Mesenchymal stem cell (in vitro differentiated cells and primary cell): ENCODE measurements around the gene GATA1.
"Not testable (repeated sequence)": the region's sequence is repeated elsewhere in the genome, so short reads cannot be mapped to it uniquely, and the experiment has no call there.

Experiments used
- DNase-seq: peaks from one replicate; pipeline ENCODE4 v3.0.0-alpha.2; 2013
- H2AFZ ChIP-seq: one replicate; pipeline ENCODE4 v1.6.1; 2013; ENCODE audit warnings: low read depth, mild to moderate bottlenecking, control low read depth, inconsistent platforms, low read length, moderate library complexity
- H2AK5ac ChIP-seq: 2 replicates; pipeline ENCODE4 v1.6.1; 2013; ENCODE audit warnings: low read length, moderate library complexity, mild to moderate bottlenecking, inconsistent platforms; ENCODE audit not compliant: severe bottlenecking
- H2BK120ac ChIP-seq: one replicate; pipeline ENCODE4 v1.6.1; 2013; ENCODE audit warnings: low read depth, mild to moderate bottlenecking, inconsistent platforms, low read length, moderate library complexity
- H2BK12ac ChIP-seq, 2 experiments: one replicate each; pipeline ENCODE4 v1.6.1; 2013; ENCODE audit warnings: inconsistent platforms in 2 of 2, low read length in 2 of 2, mild to moderate bottlenecking in 2 of 2, moderate library complexity in 2 of 2, control low read depth in 1 of 2
- H2BK15ac ChIP-seq: one replicate; pipeline ENCODE4 v1.6.1; 2013; ENCODE audit warnings: mild to moderate bottlenecking, low read depth, inconsistent platforms; ENCODE audit not compliant: poor library complexity, severe bottlenecking
- H2BK5ac ChIP-seq: 2 replicates; pipeline ENCODE4 v1.6.1; 2013; ENCODE audit warnings: low read depth, mild to moderate bottlenecking, low read length, control low read depth, inconsistent platforms; ENCODE audit not compliant: poor library complexity, severe bottlenecking
- H3K14ac ChIP-seq, 2 experiments: one replicate each; pipeline ENCODE4 v1.6.1; 2013; ENCODE audit warnings: inconsistent platforms in 2 of 2, low read length in 2 of 2, control low read depth in 1 of 2, mild to moderate bottlenecking in 1 of 2, moderate library complexity in 1 of 2
- H3K18ac ChIP-seq, 2 experiments: one replicate each; pipeline ENCODE4 v1.6.1; 2013; ENCODE audit warnings: inconsistent platforms in 2 of 2, low read length in 2 of 2, control low read depth in 1 of 2, low read depth in 1 of 2, mild to moderate bottlenecking in 1 of 2
- H3K23ac ChIP-seq, 2 experiments: one replicate each; pipeline ENCODE4 v1.6.1; 2013; ENCODE audit warnings: inconsistent platforms in 2 of 2, low read length in 2 of 2, mild to moderate bottlenecking in 2 of 2, moderate library complexity in 2 of 2, control low read depth in 1 of 2
- H3K27ac ChIP-seq: 2 replicates; pipeline ENCODE4 v1.5.1; 2013; ENCODE audit warnings: mild to moderate bottlenecking, moderate library complexity, low read length, control low read depth, inconsistent platforms; ENCODE audit not compliant: poor library complexity, severe bottlenecking
- H3K27me3 ChIP-seq, 2 experiments: 2 replicates each; pipeline versions ENCODE4 v1.6.1 to v1.7.0; 2013; ENCODE audit warnings: low read length in 2 of 2, mild to moderate bottlenecking in 2 of 2, moderate library complexity in 2 of 2, control low read depth in 1 of 2, inconsistent platforms in 1 of 2; ENCODE audit not compliant: control insufficient read depth in 1 of 2, insufficient read depth in 1 of 2
- H3K36me3 ChIP-seq, 2 experiments: 2 replicates each; pipeline versions ENCODE4 v1.6.1 to v1.7.0; 2013; ENCODE audit warnings: low read length in 2 of 2, control low read depth in 1 of 2, inconsistent platforms in 1 of 2, low read depth in 1 of 2, mild to moderate bottlenecking in 1 of 2; ENCODE audit not compliant: insufficient read depth in 2 of 2, control insufficient read depth in 1 of 2
- H3K4ac ChIP-seq, 2 experiments: one replicate each; pipeline ENCODE4 v1.6.1; 2013; ENCODE audit warnings: inconsistent platforms in 2 of 2, low read length in 2 of 2, mild to moderate bottlenecking in 2 of 2, moderate library complexity in 2 of 2, control low read depth in 1 of 2, low read depth in 1 of 2
- H3K4me1 ChIP-seq: 2 replicates; pipeline ENCODE4 v1.6.1; 2013; ENCODE audit warnings: low read depth, low read length, control low read depth; ENCODE audit not compliant: control insufficient read depth, insufficient read depth
- H3K4me2 ChIP-seq: 2 replicates; pipeline ENCODE4 v1.6.1; 2013; ENCODE audit warnings: low read length, mild to moderate bottlenecking, inconsistent platforms; ENCODE audit not compliant: poor library complexity, severe bottlenecking
- H3K4me3 ChIP-seq, 2 experiments: 2 replicates each; pipeline versions ENCODE4 v1.5.1 to v1.7.0; 2013; ENCODE audit warnings: low read length in 2 of 2, mild to moderate bottlenecking in 2 of 2, control low read depth in 1 of 2, low read depth in 1 of 2; ENCODE audit not compliant: insufficient read depth in 1 of 2
- H3K79me1 ChIP-seq: replicated peaks from 2 replicates; pipeline ENCODE4 v1.6.1; 2013; ENCODE audit warnings: mild to moderate bottlenecking, control low read depth, low read length, inconsistent platforms; ENCODE audit not compliant: poor library complexity, severe bottlenecking
- H3K9ac ChIP-seq: 2 replicates; pipeline ENCODE4 v1.7.0; 2013; ENCODE audit warnings: mild to moderate bottlenecking, low read length, moderate library complexity
- H3K9me3 ChIP-seq: 2 replicates; pipeline ENCODE4 v1.7.0; 2013; ENCODE audit warnings: mild to moderate bottlenecking, low read length; ENCODE audit not compliant: control insufficient read depth
- H4K8ac ChIP-seq: one replicate; pipeline ENCODE4 v1.6.1; 2013; ENCODE audit warnings: inconsistent platforms, mild to moderate bottlenecking, low read length, moderate library complexity
- H4K91ac ChIP-seq: one replicate; pipeline ENCODE4 v1.6.1; 2013; ENCODE audit warnings: mild to moderate bottlenecking, low read length, inconsistent platforms
- WGBS: methylation state at CpG from one replicate; pipeline ENCODE4 v1.1.7; 2013; ENCODE audit warnings: mixed read lengths; 5-methylcytosine and 5-hydroxymethylcytosine counted together

Gene GATA1

DNA sequence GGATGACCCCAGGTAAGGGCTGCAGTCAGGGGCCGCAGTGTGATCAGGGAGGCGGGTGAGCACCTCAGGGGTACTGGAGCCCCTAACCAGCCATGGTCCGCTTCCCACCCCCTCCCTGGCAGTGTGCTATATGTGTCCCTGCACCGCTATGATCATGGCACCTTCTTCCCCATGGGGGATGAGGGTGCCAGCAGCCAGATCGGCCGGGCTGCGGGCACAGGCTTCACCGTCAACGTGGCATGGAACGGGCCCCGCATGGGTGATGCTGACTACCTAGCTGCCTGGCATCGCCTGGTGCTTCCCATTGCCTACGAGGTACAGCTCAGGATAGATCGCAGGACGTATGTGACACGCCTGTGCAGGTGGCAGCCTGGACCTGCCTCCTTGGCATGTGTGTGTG, 31.7 kb downstream of the GATA1 start:
- Histone ChIP-seq H3K9ac (no peak overlapping the region), H4K91ac (peak overlapping the region; percentile 5), H2AK5ac (no peak overlapping the region), H3K36me3 (peaks cover 38 to 55% of the 10 kb centered on the region in 2 experiments), H2BK120ac (no peak overlapping the region), H2BK12ac (no peak overlapping the region), H3K79me1 (peaks cover 2% of the 10 kb centered on the region), H3K18ac (no peak overlapping the region), H3K27me3 (peaks cover 0 to 11% of the 10 kb centered on the region in 2 experiments), H4K8ac (no peak overlapping the region), H3K27ac (no peak overlapping the region), H2BK15ac (no peak overlapping the region), H3K14ac (no peak overlapping the region), H3K4me2 (no peak overlapping the region), H3K23ac (no peak overlapping the region), H3K4me3 (no peak overlapping the region), H3K9me3 (no peaks in the 10 kb centered on the region), H3K4ac (no peak overlapping the region), H3K4me1 (no peaks in the 10 kb centered on the region), H2AFZ (no peak overlapping the region), H2BK5ac (no peak overlapping the region)
- no peak for DNase-seq
- 95% methylated on average over 16 of the region's 16 CpGs for WGBS

DNA sequence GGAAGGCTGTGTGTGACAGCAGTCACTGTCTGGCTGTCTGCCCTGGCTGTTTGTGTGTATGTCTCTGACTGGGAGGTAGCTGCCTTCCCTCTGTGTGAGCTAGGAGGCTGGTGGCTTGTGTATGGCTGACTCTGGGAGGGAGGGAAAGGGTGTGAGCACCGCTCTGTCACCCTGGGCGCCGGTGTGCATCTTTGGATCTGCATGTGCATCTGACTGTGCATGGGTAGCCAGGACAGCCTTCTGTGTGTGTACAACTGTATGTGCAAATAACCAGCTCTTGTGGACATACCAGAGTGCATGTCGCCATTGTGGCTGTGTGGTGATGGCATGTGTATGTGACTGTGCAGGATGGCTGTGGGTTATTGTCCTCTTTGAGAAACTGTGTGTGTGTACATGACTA, 32.5 kb downstream of the GATA1 start:
- Histone ChIP-seq H3K27me3 (peaks cover 0 to 7% of the 10 kb centered on the region in 2 experiments), H3K4ac (no peak overlapping the region)
- 100% methylated on average over 4 of the region's 4 CpGs for WGBS

DNA sequence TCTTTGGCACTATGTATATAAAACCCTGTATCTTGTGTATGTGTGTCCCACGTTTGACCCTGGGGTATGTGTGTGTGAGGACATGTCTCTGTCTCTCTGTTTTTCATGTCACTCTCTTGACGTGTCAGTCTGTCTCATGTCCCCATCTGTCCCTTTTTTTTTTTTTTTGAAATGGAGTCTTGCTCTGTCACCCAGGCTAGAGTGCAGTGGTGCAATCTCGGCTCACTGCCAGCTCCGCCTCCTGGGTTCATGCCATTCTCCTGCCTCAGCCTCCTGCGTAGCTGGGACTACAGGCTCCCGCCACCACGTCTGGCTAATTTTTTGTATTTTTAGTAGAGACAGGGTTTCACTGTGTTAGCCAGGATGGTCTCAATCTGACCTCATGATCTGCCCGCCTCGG, 33.0 kb downstream of the GATA1 start:
- H3K9ac ChIP-seq = not testable (repeated sequence)
- 87% methylated on average over 3 of the region's 9 CpGs for WGBS

More for the DNA sequence above, 32.5 kb downstream of the GATA1 start:
- Histone ChIP-seq H3K4me2 (no peak overlapping the region), H3K14ac (no peak overlapping the region), H2BK12ac (no peak overlapping the region), H3K36me3 (peaks cover 45 to 58% of the 10 kb centered on the region in 2 experiments), H3K27ac (no peak overlapping the region), H4K91ac (no peak overlapping the region), H3K9me3 (no peaks in the 10 kb centered on the region), H3K23ac (no peak overlapping the region), H4K8ac (no peak overlapping the region), H2BK5ac (no peak overlapping the region), H3K18ac (no peak overlapping the region), H3K9ac (no peak overlapping the region), H2AFZ (no peak overlapping the region), H3K4me1 (no peaks in the 10 kb centered on the region), H3K79me1 (peaks cover 2% of the 10 kb centered on the region), H2AK5ac (no peak overlapping the region), H2BK15ac (no peak overlapping the region), H3K4me3 (no peak overlapping the region), H2BK120ac (no peak overlapping the region)
- no peak for DNase-seq

DNA sequence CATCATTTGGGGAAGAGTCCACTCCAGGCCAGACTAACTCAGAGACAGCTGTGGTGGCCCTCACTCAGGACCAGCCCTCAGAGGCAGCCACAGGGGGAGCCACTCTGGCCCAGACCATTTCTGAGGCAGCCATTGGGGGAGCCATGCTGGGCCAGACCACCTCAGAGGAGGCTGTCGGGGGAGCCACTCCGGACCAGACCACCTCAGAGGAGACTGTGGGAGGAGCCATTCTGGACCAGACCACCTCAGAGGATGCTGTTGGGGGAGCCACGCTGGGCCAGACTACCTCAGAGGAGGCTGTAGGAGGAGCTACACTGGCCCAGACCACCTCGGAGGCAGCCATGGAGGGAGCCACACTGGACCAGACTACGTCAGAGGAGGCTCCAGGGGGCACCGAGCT, 36.7 kb downstream of the GATA1 start:
- H3K79me1 ChIP-seq = peaks cover 2% of the 10 kb centered on the region
- no peak overlapping the region for H3K9ac ChIP-seq
- no peak overlapping the region for H2BK12ac ChIP-seq
- H3K4me3 ChIP-seq = no peak overlapping the region
- H3K18ac ChIP-seq = no peak overlapping the region
- no peak overlapping the region for H2AFZ ChIP-seq
- peaks cover 11% of the 10 kb centered on the region for H3K9me3 ChIP-seq
- H3K23ac ChIP-seq = no peak overlapping the region
- H3K4me2 ChIP-seq = no peak overlapping the region
- no peak overlapping the region for H2BK5ac ChIP-seq
- H3K27ac ChIP-seq = no peak overlapping the region
- H3K36me3 ChIP-seq = peaks cover 40 to 62% of the 10 kb centered on the region in 2 experiments
- H3K4ac ChIP-seq = no peak overlapping the region
- DNase-seq = no peak
- H3K14ac ChIP-seq = no peak overlapping the region
- no peak overlapping the region for H2BK15ac ChIP-seq
- H3K27me3 ChIP-seq = no peaks in the 10 kb centered on the region
- H4K91ac ChIP-seq = no peak overlapping the region
- H4K8ac ChIP-seq = no peak overlapping the region
- 88% methylated on average over 2 of the region's 6 CpGs for WGBS
- no peak overlapping the region for H2BK120ac ChIP-seq
- H2AK5ac ChIP-seq = no peak overlapping the region
- H3K4me1 ChIP-seq = no peaks in the 10 kb centered on the region

More for the DNA sequence above, 33.0 kb downstream of the GATA1 start:
- not testable (repeated sequence) for H3K18ac ChIP-seq, H3K4me2 ChIP-seq, H3K23ac ChIP-seq, H3K27ac ChIP-seq, H2BK5ac ChIP-seq, H3K27me3 ChIP-seq, H3K9me3 ChIP-seq, H2BK120ac ChIP-seq, H2AK5ac ChIP-seq, H2AFZ ChIP-seq, H2BK15ac ChIP-seq, H3K4ac ChIP-seq, H3K4me3 ChIP-seq, H2BK12ac ChIP-seq, DNase-seq, H3K4me1 ChIP-seq, H3K14ac ChIP-seq, H3K79me1 ChIP-seq, H4K91ac ChIP-seq, H4K8ac ChIP-seq
- peaks cover 50 to 59% of the 10 kb centered on the region in 2 experiments for H3K36me3 ChIP-seq
